ENCODE measurements around the gene UCK2.

The UCK2 gene

DNA sequence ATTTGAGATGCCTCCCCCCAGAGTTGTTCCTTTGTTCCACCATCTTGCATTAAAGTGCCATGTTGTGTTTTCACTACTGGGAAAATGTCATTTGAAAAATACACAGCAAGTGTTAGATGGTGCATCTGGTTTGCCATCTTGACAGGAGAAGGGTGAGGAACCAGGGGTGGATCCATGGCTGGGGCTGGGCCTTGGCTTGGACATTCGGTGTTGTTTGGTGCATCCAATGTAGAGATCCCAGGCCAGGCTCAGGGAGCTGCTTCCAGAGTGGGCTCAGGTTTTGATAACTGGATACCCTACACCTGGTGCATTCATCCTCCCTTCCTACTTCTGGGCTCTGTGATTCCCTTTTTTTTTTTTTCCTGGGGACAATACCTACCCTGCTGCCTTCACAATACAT is 103.5 kb downstream of the UCK2 start:
- TF ChIP-seq, protein P1, sequence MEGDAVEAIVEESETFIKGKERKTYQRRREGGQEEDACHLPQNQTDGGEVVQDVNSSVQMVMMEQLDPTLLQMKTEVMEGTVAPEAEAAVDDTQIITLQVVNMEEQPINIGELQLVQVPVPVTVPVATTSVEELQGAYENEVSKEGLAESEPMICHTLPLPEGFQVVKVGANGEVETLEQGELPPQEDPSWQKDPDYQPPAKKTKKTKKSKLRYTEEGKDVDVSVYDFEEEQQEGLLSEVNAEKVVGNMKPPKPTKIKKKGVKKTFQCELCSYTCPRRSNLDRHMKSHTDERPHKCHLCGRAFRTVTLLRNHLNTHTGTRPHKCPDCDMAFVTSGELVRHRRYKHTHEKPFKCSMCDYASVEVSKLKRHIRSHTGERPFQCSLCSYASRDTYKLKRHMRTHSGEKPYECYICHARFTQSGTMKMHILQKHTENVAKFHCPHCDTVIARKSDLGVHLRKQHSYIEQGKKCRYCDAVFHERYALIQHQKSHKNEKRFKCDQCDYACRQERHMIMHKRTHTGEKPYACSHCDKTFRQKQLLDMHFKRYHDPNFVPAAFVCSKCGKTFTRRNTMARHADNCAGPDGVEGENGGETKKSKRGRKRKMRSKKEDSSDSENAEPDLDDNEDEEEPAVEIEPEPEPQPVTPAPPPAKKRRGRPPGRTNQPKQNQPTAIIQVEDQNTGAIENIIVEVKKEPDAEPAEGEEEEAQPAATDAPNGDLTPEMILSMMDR (IDR thresholded peaks at IDR 0.05; ENCODE audit: low read depth, low read length), result no peak
- no peak for DNase-seq (ENCODE audit: low read depth in 2 of 2)
- H3K4me3 ChIP-seq (replicated peaks in 1 of 2; ENCODE audit: low read depth in 2 of 2, low read length in 2 of 2), result no peak overlapping the region

GRCh38 chr1:165933446-165934170 is 106.2 kb downstream of the UCK2 start:
- TF ChIP-seq, protein P1 (IDR thresholded peaks at IDR 0.05; ENCODE audit: low read depth, low read length), result no peak
- DNase-seq (ENCODE audit: low read depth in 2 of 2), result no peak
- no peak overlapping the region for H3K4me3 ChIP-seq (replicated peaks in 1 of 2; ENCODE audit: low read depth in 2 of 2, low read length in 2 of 2)

DNA sequence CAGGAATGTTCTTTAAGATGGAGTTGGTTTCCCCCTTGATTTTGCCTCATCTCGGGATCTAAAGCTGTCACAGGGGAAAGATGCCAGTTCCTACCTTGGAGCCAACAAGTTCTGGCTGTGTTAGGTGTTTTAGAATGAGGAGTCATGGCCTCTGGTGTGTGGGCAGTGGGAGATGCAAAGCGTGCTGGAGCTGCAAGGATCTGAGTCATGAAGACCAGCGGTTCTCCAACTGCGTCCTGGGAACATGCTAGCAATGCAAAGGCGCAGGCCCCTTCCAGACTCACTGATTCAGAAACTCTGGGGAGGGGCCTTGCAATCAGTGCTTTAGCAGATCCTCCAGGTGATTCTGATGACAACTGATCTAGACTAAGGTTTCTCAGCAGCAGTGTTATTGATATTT is 109.1 kb downstream of the UCK2 start:
- no peak for DNase-seq (ENCODE audit: low read depth in 2 of 2)
- no peak overlapping the region for H3K4me3 ChIP-seq (replicated peaks in 1 of 2; ENCODE audit: low read depth in 2 of 2, low read length in 2 of 2)
- TF ChIP-seq, protein P1 (IDR thresholded peaks at IDR 0.05; ENCODE audit: low read depth, low read length), result no peak

- TF ChIP-seq, protein P1 (IDR thresholded peaks at IDR 0.05; ENCODE audit: low read depth, low read length), result no peak
- DNase-seq (ENCODE audit: low read depth in 2 of 2), result no peak
- H3K4me3 ChIP-seq (replicated peaks in 1 of 2; ENCODE audit: low read depth in 2 of 2, low read length in 2 of 2), result no peak overlapping the region
These were observed 110.4 kb downstream of the UCK2 start for GRCh38 chr1:165937829-165938228.

DNA sequence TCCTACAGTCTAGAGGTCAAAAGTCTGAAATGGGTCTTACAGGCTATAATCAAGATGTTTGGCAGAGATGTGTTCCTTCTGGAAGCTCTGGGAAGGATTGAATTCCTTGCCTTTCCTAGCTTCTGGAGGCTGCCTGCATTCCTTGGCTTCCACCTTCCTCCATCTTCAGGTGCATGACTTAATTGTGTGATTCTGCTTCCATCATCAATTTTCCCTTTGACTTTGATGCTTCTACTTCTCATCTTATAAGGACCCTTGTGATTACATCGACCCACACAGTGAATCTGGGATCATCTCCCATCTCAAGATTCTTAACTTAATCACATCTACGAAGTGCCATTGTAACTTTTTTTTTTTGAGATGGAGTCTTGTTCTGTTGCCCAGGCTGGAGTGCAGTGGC is 111.4 kb downstream of the UCK2 start:
- TF ChIP-seq, protein P1 (IDR thresholded peaks at IDR 0.05; ENCODE audit: low read depth, low read length), result no peak
- DNase-seq (ENCODE audit: low read depth in 2 of 2), result no peak
- H3K4me3 ChIP-seq (replicated peaks in 1 of 2; ENCODE audit: low read depth in 2 of 2, low read length in 2 of 2), result no peak overlapping the region

DNA sequence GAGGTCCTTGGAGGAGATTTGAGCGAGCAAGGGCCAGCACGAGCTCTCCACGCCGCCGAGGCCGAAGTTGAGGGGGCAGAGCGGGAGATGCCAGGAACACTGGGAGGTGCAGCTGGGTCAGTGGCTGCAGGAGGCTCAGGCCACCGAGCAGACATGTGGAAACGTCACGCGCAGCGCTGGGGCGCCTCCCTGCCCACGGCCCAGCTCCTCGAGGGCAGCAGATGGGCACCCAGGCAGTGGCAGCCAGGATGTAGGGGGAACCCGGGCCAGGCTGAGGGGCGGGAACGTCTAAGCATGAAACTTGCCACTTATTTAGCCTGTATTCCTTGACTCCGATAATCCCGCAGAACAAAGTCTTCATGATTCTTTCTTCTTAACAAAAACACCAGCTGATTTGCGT is 114.1 kb downstream of the UCK2 start:
- no peak overlapping the region for H3K4me3 ChIP-seq (replicated peaks in 1 of 2; ENCODE audit: low read depth in 2 of 2, low read length in 2 of 2)
- TF ChIP-seq, protein P1 (IDR thresholded peaks at IDR 0.05; ENCODE audit: low read depth, low read length), result no peak
- no peak for DNase-seq (ENCODE audit: low read depth in 2 of 2)

DNA sequence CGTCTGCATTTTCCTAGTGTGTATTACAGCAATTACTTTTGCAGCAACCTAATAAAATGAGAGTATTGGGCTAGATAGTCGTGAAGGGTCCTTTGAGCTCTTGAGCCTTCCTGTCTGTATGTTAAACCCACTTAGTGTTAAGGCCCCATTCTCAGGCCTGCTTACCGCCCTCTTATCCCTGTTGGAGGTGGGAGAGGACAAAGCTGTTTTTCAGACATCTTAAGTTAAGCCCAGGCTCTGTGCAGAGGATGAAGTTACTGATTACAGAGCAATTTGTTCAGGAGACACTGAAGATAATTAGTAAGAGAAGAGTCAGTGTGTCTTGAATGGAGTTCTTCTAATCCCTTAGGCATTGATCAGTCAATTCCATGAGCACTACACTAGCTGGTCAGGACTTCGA is 114.6 kb downstream of the UCK2 start:
- no peak overlapping the region for H3K4me3 ChIP-seq (replicated peaks in 1 of 2; ENCODE audit: low read depth in 2 of 2, low read length in 2 of 2)
- DNase-seq (ENCODE audit: low read depth in 2 of 2), result no peak
- TF ChIP-seq, protein P1 (IDR thresholded peaks at IDR 0.05; ENCODE audit: low read depth, low read length), result no peak

Data from cardiac fibroblast (primary cell).